HG02623 (cell line): ENCODE data around the gene CHCHD6.
A peak's percentile ranks its signal among the peaks of the same experiment; 100 is the strongest.

ENCODE experiments used
- ATAC-seq: cut with Tn5 transposase; IDR thresholded peaks from one replicate; pipeline ENCODE4 v1.9.1; 2021; ENCODE audit warnings: moderate library complexity; ENCODE audit not compliant: unreplicated experiment

Gene CHCHD6

DNA sequence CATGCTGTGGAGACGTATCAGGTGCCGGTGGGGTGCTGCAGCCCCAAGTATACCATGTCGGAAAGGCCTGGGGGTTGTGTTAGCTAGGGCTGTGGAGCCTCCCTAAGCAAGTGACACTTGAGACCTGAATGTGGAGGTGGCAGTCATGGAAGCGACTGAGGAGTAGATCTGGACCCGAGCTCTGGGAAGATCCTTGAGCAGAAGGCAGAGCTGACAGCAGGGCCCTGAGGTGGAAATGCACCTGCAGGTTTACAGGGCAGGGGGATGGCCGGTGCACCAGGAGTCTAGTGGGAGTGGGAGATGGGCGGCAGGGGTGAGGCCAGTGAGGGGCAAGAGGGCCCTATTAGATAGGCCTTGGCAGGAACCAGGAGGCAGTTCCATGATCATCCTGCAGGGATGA is 187.1 kb downstream of the CHCHD6 start:
- ATAC-seq, result no peak

DNA sequence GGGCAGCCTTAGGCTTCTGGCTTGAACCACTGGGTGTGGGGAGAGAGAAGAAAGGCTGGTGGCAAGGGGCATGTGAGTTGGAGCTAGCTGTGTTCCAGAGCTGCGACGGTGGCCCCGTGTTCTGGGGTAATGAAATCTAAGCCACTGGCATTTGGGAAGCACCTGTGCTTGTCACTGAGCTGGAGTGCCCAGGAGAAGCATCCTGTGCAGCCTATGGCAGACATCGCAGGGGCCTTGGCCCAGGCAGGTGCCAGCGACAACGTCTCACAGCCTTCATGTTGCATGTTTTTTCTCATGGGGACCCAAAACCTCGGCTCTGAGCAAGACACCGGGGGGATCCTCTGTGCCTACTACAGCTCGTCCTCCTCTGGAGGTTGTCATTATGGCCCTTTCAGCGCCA is 187.8 kb downstream of the CHCHD6 start:
- ATAC-seq, result no peak

DNA sequence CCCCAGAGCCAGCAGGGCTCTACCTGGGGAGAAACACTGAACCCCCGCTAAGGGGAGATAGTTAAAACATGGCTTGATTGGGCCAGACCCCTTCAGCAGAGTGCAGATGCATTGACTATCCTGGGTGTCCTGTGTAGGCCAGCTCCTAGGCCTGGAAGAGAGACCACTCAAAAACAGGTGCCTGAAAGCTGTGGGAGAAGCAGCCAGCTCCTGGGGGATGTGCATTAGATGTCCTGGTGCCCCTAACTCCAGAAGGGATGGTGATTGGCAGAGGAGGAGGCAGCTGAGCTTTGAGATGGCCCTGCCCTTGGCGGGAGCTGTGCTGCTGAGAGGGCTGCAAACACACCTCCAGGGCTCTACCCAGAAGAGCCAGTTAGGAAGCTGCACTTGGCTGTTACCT is 189.6 kb downstream of the CHCHD6 start:
- ATAC-seq, result no peak

DNA sequence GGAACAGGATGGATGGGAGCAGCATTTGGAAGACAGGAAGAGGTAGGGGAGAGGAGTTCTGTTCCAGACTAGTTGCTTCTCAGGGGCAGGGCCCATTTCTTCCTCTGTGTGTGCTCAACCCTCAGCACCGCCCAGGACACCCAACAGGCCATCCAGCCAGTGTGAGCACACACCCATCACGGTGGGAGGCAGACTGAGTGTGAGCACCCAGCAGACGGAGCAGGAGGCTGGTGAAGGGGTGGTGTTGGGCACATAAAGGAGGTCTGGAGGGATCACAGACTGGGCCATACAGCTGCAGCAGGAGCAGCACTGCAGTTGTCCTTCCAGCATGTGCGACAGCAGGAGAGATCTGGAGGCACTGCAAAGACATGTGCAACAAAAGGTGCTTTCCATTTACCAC is 190.4 kb downstream of the CHCHD6 start:
- ATAC-seq, result no peak

DNA sequence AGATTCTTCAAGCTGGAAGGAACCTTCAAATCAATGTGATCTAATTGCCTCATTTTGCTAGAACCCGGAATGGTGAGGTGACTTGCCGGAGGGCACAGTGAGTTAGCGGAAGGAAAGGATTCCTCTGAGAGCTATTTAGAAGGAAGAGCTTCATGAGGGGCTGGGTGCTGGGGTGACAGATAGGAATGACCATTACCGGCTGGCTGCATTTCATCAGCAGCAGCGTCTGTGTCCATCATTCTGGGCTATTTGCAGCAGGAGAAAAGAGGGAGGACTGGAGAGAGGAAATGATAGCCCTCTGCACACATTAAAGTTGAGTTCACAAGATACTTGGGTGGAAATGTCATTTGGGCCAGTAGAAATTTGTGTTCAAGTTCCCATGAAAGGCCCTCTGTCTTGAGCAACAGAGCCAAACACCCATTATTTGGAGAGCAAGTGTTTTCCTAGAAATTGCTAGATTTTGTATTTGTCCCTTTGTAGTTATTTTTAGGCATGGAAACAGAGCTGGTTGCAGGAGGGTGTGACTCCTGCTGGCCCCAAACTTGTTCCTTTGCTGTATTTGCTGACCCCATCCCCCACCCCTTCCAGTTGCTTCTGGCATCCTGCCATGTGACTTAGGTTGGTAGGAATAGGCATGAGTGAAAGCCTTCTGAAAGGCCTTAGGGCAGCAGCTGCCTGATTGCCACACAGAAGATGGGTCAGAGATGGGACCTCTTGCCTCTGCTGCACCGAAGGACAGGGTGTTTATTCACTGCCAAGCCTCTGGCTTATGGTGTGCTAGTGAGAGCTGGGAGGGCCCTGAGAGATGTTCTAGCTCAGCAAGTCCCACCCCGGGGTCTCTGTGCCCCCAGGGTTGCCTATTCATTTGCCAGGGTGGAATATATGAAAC is 191.4 kb downstream of the CHCHD6 start:
- ATAC-seq, result no peak

DNA sequence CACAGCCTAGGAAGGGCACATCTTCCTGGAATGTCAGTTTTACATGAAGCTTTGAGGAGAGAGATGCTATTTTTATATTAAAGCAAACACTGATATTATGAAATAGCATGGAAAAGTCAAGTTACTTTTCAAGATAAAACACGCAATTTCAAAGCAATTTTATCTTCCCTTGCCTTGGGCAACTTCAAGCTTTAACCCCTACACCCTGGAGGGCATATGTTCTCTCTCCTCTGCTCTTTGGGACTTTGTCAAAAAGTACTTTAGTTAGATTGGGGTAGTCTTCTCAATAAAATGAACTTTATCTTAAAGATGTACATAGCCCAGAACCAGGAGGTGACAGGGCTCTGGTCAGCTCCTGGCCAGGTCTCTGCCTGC is 192.0 kb downstream of the CHCHD6 start:
- ATAC-seq, result no peak

DNA sequence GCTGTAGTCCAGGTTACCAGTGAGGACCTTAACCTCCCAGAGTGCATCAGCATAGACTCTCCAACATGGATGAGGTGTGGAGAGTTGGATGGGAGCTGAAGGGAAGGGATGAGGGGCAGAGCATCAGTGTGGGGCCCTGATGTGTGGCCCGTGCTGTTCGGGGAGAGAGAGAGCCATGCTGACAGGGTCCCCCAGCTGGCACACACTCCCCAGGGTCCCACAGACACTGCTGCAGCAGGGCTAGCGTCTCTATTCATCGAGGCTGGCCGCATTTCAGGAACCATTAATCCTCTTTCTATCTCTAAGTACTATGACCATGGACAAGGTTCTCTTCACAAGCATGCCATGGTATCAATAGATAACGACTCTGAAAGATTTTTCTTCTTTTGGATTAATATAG is 192.9 kb downstream of the CHCHD6 start:
- ATAC-seq, result no peak

DNA sequence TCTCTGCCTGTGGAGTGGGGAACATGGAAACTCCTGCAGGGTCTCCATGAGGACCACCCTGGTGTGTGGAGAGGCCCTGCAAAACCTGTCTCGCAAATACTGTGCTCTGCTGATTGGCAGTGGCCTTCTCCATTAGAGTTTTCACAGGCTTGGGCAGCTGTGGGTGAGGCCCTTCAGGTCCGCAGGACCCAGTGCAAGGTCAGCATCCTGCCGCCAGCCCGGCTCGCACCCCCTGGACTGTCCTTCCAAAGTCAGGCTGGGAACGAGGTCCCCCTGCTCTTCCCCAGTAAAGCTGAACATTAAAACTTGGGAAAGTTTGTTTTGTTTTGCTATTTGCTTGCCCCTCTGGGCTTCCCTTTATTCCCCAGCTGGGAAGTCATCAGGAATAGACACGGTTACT is 193.9 kb downstream of the CHCHD6 start:
- ATAC-seq, result no peak

DNA sequence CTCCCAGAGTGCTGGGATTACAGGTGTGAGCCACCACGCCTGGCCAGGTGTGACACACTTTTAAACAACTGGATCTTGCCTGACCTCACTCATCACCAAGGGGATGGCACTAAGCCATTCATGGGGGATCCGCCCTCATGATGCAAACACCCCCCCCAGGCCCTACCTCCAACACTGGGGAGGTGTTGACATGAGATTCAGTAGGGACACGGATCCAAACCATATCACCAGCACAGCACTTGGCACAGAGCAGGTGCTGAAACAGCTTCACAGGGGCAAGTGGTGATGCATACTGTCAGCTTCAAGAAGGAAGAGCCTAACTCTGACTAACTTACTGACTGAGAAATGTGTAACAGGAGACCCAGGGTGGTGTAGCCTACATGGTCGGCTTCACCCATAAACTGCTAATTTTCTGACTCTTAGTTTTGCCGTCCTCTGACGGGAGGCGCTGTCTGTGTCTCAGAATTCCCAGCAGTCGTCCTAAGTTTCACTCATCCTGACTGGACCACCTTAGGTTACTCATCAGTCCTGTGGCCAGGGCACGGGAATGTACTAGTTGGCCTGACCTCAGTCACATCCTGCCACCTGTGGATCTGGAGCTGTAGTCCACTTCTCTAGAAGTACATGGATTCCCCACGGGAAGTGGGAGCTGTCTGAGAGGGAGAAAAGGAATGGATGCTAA is 197.0 kb downstream of the CHCHD6 start:
- no peak for ATAC-seq

DNA sequence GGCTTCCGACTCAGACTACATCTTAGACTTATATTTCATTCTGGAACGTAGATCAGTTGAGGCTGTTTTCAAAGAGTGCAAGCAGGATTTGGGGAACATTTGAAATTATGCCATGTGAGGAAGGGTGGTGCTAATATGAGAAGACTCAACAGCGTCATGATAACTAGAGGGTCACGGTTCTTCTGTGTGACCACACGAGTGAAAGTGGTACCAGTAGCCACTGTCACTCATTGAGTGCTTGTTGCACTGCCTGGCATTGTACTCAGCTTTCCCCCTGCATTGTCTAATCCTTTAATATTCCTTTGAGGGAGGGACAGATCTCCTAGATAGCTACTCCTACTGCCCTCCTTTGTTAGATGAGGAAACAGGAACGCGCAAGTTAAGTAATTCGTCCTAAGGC is 197.6 kb downstream of the CHCHD6 start:
- ATAC-seq, result no peak

DNA sequence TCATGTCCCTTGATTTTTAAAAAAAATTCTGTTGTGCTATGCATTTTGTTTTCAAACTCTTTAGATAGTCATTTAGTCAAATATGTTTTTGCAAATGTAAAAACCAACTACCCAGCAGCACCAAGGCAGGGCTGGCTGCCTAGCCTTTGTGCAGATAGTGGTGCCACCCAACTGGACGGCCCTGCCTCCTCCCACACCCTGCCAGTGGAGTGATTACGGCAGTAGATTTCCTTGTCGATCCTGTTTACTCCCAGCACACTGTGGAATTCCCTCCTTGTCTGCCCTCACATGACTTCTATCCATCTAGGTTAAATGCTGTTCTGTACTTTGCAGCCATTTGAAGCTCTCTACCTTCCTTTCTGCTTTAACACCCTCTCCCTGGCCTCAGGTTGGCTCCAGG is 199.5 kb downstream of the CHCHD6 start:
- no peak for ATAC-seq

DNA sequence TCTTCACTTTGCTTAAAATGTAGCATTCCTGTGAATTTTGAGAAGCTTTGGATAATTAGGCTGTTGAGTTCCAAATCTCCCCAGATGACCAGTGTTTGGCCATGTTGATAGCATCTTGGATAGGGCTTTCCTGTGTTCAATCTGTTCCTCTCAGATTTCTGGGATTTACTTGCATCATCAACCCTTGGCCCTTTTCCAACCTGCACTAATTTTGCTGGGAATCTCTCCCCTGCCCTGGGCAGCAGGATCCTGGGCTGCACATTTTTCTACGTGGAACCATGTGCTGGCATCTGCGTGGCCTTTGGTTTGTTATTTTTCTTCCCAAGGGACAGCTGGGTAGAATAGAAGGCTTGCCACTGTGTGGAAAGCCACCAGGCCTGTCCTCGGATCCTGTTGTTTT is 203.5 kb downstream of the CHCHD6 start:
- no peak for ATAC-seq

DNA sequence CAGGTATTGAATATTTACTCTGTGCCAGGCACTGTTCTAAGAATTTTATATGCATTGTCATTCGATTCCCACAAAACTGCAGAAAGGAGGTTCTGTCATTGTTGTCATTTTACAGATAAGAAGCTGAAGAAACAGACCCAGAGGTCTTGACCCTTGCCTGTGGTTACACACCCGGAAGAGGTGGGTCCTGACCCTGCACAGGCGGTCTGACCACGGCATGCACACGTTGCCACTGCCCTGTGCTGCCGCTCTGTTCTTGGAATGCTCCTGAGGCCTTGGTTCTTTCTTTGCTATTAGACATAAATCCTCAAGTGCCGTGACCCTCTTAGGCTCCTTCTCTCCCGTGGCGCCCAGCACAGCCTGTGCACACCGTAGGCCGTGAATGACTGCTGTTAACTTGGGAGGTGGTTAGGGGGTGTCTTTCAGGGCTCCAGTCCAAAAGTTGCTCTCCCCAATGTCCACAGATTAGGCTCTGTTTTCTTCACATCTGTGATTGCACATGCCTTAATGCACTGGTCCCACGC is 204.8 kb downstream of the CHCHD6 start:
- no peak for ATAC-seq

DNA sequence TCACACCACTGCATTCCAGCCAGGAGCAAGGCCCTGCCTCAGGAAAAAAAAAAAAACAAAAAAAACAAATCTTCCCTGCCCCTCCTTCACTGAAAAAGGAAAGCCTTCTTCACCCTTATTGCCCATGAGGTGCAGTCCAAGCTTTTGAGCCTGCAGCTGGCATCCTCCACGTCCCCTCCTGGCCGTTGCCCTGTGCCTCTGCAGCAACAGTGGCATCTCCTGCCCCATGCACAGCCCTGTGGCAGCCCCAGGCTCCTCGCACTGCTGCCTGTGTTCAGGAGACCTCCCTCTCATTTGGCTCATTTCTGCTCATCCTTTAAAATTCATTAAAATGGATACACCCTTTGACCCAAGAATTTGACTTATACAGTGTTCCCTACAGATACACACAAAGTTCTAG is 206.2 kb downstream of the CHCHD6 start:
- ATAC-seq, result no peak

DNA sequence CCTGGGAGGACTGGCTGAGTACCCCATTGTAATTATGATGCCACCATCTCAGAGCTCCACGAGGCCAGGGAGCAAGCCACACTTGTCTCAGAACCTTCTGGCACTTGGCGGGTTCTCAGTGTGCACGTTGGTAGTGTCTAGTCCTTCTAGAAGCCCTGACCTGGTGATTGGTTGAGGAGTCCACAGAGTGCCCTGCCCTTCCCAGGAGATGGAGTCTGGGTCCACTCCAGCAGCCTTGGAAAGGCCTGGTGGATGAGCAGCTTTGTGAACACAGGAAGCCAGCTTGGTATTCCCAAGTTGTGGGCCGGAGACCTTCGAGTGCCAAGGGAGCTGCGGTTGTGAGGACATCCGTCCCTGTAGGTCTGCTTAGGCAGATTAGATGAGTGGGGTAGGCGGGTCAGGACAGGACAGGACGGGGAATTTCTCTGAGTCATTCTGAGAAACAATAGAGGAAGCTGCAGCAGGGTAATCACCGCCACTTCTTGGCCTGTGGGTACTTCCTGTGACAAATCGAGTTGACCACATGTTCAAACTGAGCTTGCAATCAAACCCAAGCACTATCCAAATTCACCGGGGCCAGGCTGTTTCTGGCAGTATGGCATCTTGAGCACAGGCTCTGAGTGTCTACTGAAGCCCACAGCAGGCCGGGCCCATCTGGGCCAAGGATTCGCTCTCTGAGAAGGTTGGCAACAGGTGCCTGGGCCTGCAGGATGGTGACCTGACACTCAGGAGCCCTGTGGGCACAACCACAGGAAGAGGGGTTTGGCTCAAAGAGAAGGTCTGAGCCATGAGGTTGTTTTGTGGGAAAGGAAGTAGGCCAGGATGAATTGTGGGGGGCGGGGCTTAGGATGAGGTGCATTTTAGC is 207.4 kb downstream of the CHCHD6 start:
- peak; percentile 96 for ATAC-seq

DNA sequence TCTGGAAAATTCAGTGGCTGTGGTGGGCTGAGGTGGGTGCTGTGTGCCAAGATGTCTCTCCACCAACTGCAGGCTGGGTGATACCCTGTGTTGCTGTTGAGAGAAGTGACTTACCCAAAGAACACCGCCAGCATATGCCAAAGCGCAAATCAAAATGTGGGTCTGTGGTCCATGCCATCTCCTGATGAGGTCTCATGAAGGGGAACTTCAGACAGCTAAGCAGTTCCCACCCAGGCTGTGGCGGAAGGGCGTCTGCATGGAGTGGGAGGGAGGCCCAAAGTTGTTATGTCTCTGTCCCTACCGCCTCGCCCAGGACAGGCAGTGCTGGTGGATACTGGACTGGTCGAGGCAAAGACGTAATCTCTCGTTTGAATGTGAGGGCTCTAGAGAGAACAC is 208.0 kb downstream of the CHCHD6 start:
- ATAC-seq, result no peak

DNA sequence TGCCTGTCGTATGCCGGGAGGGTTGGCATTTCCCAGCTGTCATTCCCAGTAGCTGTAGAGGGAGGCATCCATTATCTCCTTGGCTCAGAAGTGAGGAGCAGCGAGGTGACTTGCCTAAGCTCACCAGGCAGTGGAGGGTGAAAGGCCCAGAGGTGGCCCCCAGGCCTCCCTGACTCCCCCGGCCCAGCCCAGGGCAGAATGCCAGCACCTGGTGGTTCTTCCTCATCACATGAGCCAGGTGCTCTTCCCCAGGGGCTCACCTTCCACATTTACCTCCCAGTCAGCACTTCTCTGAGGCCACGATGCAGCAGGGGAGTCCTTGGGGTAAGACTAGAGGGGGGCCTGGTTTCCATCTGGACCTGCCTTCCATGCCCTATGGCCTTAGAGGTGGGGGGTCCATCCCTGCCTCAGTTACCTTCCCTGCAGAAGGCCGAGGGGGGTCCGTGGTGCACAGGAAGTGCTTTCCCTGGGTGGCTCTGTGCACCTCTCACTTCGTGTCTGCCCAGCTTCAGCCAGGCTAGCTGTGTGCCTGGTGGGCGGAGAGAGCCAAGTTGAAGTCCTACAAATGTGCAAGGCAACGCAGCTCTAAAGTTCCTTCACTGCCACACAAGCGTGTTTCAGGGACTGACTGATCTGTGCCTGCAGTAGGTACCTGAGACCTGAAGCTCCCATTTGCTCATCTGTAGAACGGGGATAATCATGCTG is 208.6 kb downstream of the CHCHD6 start:
- no peak for ATAC-seq

DNA sequence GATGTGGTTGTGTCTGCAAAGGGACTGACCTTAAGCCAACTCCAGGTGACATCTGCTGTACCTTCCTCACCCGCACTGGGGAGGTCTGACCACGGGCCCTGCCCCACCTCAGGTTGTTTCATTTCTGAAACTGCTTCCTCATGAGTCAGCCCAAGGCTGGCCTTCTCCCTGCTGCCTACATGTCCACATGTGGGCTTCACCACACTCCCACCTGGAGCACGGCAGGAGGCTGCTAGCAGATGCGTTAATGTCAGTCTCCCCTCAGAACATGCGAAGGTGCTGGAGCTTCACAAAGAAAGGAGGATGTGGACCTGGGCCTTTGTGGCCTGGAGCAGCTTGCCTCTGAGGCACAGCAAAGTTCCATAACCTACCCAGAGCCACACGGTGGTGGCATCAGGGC is 209.5 kb downstream of the CHCHD6 start:
- no peak for ATAC-seq

DNA sequence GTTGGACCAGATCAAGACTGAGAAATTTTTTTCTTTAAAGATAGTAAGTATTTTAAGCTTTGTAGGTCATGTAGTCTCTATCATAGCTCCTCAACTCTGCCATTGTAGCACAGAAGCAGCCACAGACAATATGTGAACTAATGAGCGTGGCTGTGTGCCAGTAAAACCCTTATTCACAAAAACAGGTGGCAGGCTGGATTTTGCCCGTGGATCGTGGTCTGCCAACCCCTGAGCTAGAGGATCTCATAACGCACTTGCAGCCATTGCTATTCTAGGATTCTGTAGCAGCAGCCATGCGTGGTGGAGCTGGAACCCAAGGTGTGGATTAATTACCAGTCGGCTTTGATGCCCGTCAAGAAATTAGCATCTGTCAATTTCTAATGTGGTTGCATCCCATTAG is 210.2 kb downstream of the CHCHD6 start:
- no peak for ATAC-seq

DNA sequence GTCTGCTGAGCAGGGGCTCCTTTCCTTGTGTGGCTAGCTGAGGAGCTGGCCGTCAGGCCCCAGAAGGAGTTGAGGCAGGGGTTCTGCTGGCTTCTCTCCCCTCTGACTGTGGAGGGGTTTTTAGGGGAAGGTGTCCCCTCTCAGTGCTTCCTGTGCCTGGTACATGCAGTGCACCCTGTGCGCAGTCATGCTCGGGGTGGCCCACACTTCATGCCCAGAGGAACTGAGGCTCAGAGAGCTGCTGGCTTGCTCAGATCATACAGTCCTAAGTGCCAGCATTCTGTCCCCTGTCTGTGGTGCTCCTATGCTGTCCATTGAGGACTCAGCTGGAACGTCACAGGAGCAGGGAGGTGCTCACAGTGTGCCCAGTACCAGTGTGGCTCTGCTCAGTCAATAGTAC is 211.0 kb downstream of the CHCHD6 start:
- ATAC-seq, result no peak

DNA sequence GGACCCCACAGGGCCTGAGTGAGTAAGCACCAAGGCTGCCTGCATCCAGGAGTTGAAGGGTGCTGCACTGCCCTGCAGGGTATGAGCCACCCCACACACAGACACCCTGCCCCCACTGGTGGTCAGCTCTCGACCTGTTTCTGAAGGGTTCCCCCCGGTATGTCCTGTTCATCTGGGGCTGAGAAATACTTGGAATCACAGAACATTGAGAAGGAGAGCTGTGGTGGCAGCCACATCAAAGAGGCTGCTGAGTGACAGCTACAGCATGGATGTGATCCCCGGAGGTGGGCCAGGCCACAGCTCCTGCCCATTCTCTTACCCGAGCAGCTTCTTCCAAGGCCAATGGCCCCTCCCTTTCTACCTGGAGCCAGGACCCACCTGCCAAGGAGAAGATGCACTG is 212.5 kb downstream of the CHCHD6 start:
- ATAC-seq, result no peak
